Stomach (tissue), 9 donors: ENCODE measurements around the gene ENKD1. TPM values are rescaled to one million over a fixed set of nuclear protein-coding genes. Genes with fewer than 3 reads are reported as not detected.
"Not testable (repeated sequence)": the region's sequence is repeated elsewhere in the genome, so short reads cannot be mapped to it uniquely, and the experiment has no call there.

Source experiments
- DNase-seq, 2 donors: peaks; one replicate each; pipeline versions ENCODE4 v3.0.0 to v3.0.0-alpha.2; 2013 to 2019
- H3K27ac ChIP-seq, 5 donors: fragments of 200-600 bp in 4 of 5; sonication (generic) in 4 of 5; one replicate each; pipeline ENCODE4 v1.5.1; 2013 to 2019; ENCODE audit warnings: mild to moderate bottlenecking in 1 of 5, moderate library complexity in 1 of 5
- H3K27me3 ChIP-seq, 3 donors: fragments of 200-600 bp; sonication (generic); one replicate each; pipeline ENCODE4 v1.5.1; 2017 to 2019; ENCODE audit warnings: mixed run types in 1 of 3
- H3K36me3 ChIP-seq, 4 donors: fragments of 200-600 bp; sonication (generic); 1 replicate in 3 of 4; 2 replicates in 1 of 4; pipeline ENCODE4 v1.5.1; 2016 to 2019
- H3K4me1 ChIP-seq, 4 donors: fragments of 200-600 bp; sonication (generic); one replicate each; pipeline ENCODE4 v1.5.1; 2016 to 2019
- H3K4me3 ChIP-seq, 4 donors: fragments of 200-600 bp; sonication (generic) in 3 of 4; one replicate each; pipeline ENCODE4 v1.5.1; 2016 to 2019; ENCODE audit warnings: mild to moderate bottlenecking in 1 of 4
- H3K9me3 ChIP-seq, 4 donors: fragments of 200-600 bp; sonication (generic); one replicate each; pipeline ENCODE4 v1.5.1; 2016 to 2019
- CTCF ChIP-seq, 7 experiments: fragments of 450-650 bp in 4 of 7; fragments of 200-600 bp in 3 of 7; sonication (generic) in 3 of 7; IDR thresholded peaks; one replicate each; pipeline ENCODE4 v1.5.1; 2016 to 2019; ENCODE audit warnings: antibody characterized with exemption in 7 of 7, control low read depth in 2 of 7, mild to moderate bottlenecking in 1 of 7
- EP300 ChIP-seq: sonication (generic); formaldehyde crosslinking; IDR thresholded peaks from one replicate; pipeline ENCODE4 v1.6.1; 2017; ENCODE audit warnings: antibody characterized with exemption
- POLR2A ChIP-seq, 4 donors: fragments of 450-650 bp; IDR thresholded peaks; one replicate each; pipeline ENCODE4 v1.6.1; 2016; ENCODE audit warnings: antibody characterized with exemption in 4 of 4, control low read depth in 2 of 4, mild to moderate bottlenecking in 1 of 4, moderate library complexity in 1 of 4
- POLR2AphosphoS5 ChIP-seq, 3 donors: sonication (generic); formaldehyde crosslinking; IDR thresholded peaks; one replicate each; pipeline ENCODE4 v1.6.1; 2016; ENCODE audit warnings: antibody characterized with exemption in 3 of 3
- WGBS, 5 donors: extraction: QIAGEN DNeasy Blood & Tissue Kit in 3 of 5; methylation state at CpG; one replicate each; pipeline versions ENCODE4 v1.1.5 to v1.1.7; 2013 to 2018; 5-methylcytosine and 5-hydroxymethylcytosine counted together
- intact Hi-C: fragments of 100-400 bp; cut with DNase I; formaldehyde crosslinking; loops from one replicate; pipeline ENCODE4 v1.15.1; 2023; ENCODE audit warnings: low total_unique reads
- polyA plus RNA-seq, 3 donors: library from polyadenylated mRNA; stranded (reverse); fragments of 200-250 nt; gene quantifications; one replicate each; pipeline ENCODE4 v1.2.3, GENCODE V29; 2013
- total RNA-seq, 5 donors: library from RNA; depleted of rRNA; stranded (reverse); fragments of >200 nt; gene quantifications; one replicate each; pipeline versions ENCODE4 v1.1.0 to v1.2.3, GENCODE V29; 2014 to 2016
- donor health status: healthy with polysubstance abuse.
- donor health status: Bipolar disorder and iron deficiency.
- donor health status: healthy.

ENKD1 gene
- total and polyA plus RNA-seq, 8 donors, result 5.8 to 113 (median 20.1) TPM

- Histone ChIP-seq H3K27me3 (no peaks in the 10 kb centered on the region), H3K27ac (no peak overlapping the region), H3K9me3 (peaks cover 0 to 6% (median 3%) of the 10 kb centered on the region in 4 donors), H3K4me3 (no peak overlapping the region), H3K36me3 (peaks cover 0 to 9% (median 5%) of the 10 kb centered on the region in 4 donors), H3K4me1 (peaks cover 0 to 20% (median 9%) of the 10 kb centered on the region in 4 donors)
- DNase-seq, result no peak
- 91 to 96% (median 93%) methylated on average over 1 of the region's 1 CpG for WGBS, 5 donors
- TF ChIP-seq CTCF (IDR thresholded peaks at IDR 0.05) (no peak), POLR2A (IDR thresholded peaks at IDR 0.05) (no peak), EP300 (no peak), POLR2AphosphoS5 (IDR thresholded peaks at IDR 0.05) (no peak)
- intact Hi-C loops, result no loop called here
Observed at GRCh38 chr16:67701420-67701819, 34.9 kb upstream of the ENKD1 start.

GRCh38 chr16:67699265-67699664 is 32.7 kb upstream of the ENKD1 start:
- H3K27me3 ChIP-seq, result no peaks in the 10 kb centered on the region
- peaks cover 0 to 6% (median 3%) of the 10 kb centered on the region in 4 donors for H3K9me3 ChIP-seq
- no peak overlapping the region for H3K27ac ChIP-seq
- DNase-seq, result no peak
- H3K4me1 ChIP-seq, result peaks cover 0 to 20% (median 6%) of the 10 kb centered on the region in 4 donors
- WGBS, 5 donors, result 96 to 99% (median 98%) methylated on average over 7 of the region's 7 CpGs
- intact Hi-C loops, result no loop called here
- no peak overlapping the region for H3K4me3 ChIP-seq
- peaks cover 0 to 9% (median 5%) of the 10 kb centered on the region in 4 donors for H3K36me3 ChIP-seq
- TF ChIP-seq CTCF (IDR thresholded peaks at IDR 0.05), result no peak
- no peak for TF ChIP-seq EP300
- TF ChIP-seq POLR2AphosphoS5 (IDR thresholded peaks at IDR 0.05), result no peak
- no peak for TF ChIP-seq POLR2A (IDR thresholded peaks at IDR 0.05)

GRCh38 chr16:67697422-67698185 is 31.1 kb upstream of the ENKD1 start:
- Histone ChIP-seq H3K36me3 (peaks cover 0 to 9% (median 5%) of the 10 kb centered on the region in 4 donors), H3K27ac (no peak overlapping the region), H3K27me3 (no peaks in the 10 kb centered on the region), H3K4me1 (peaks cover 0 to 15% (median 6%) of the 10 kb centered on the region in 4 donors), H3K9me3 (peaks cover 0 to 6% (median 3%) of the 10 kb centered on the region in 4 donors), H3K4me3 (no peak overlapping the region)
- intact Hi-C loops, result no loop called here
- TF ChIP-seq POLR2A (IDR thresholded peaks at IDR 0.05) (no peak), POLR2AphosphoS5 (IDR thresholded peaks at IDR 0.05) (no peak), CTCF (IDR thresholded peaks at IDR 0.05) (no peak), EP300 (no peak)
- WGBS, 5 donors, result 59 to 92% (median 69%) methylated on average over 4 of the region's 4 CpGs
- peak in 1 of 2 donors; percentile 24 for DNase-seq

GRCh38 chr16:67694611-67695010 is 28.1 kb upstream of the ENKD1 start:
- TF ChIP-seq EP300 (no peak), CTCF (IDR thresholded peaks at IDR 0.05) (no peak), POLR2AphosphoS5 (IDR thresholded peaks at IDR 0.05) (no peak), POLR2A (IDR thresholded peaks at IDR 0.05) (no peak)
- intact Hi-C loops, result no loop called here
- peaks cover 0 to 9% (median 5%) of the 10 kb centered on the region in 4 donors for H3K36me3 ChIP-seq
- H3K27ac ChIP-seq, result no peak overlapping the region
- no peak overlapping the region for H3K4me3 ChIP-seq
- H3K4me1 ChIP-seq, result peaks cover 0 to 15% (median 6%) of the 10 kb centered on the region in 4 donors
- H3K9me3 ChIP-seq, result peaks cover 0 to 6% (median 3%) of the 10 kb centered on the region in 4 donors
- no peak for DNase-seq
- no peaks in the 10 kb centered on the region for H3K27me3 ChIP-seq
- 45 to 74% (median 61%) methylated on average over 2 of the region's 2 CpGs for WGBS, 5 donors

DNA sequence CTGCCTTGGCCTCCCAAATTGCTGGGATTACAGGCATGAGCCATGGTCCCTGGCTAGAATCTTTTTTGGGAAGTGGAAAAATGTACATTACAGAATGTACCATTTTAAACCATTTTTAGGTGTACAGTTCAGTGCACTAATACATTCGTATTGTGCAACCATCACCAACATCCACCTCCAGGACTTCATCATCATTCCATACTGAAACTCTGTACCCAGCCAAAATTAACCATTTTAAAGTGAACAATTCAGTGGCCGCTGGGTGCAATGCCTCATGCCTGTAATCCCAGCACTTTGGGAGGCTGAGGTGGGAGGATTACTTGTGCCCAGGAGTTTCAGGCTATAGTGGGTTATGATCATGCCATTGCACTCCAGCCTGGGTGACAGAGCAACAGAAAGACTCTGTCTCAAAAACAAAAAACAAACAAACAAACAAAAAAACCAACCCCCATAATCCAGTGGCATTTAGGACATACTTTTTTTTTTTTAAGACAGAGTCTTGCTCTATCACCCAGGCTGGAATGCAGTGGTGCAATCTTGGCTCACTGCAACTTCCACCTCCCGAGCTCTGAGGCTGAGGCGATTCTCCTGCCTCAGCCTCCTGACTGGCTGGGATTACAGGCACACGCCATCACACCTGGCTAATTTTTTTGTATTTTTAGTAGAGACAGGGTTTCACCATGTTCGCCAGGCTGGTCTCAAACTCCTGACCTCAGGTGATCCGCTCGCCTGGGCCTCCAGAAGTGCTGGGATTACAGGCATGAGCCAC is 27.2 kb upstream of the ENKD1 start:
- DNase-seq, result not testable (repeated sequence)
- H3K4me1 ChIP-seq, result peaks cover 0 to 15% (median 6%) of the 10 kb centered on the region in 4 donors

More for the DNA sequence above, 27.2 kb upstream of the ENKD1 start:
- intact Hi-C loops, H3K4me3 ChIP-seq, H3K9me3 ChIP-seq, H3K27ac ChIP-seq, H3K36me3 ChIP-seq, H3K27me3 ChIP-seq: not testable (repeated sequence)
- 93 to 96% (median 95%) methylated on average over 8 of the region's 8 CpGs for WGBS, 5 donors
